WTC11 (cell line): ENCODE data around the gene OR2Y1.

ENCODE experiments used
- CTCF ChIP-seq: fragments of 200-600 bp; IDR thresholded peaks from 2 replicates; pipeline ENCODE4 v1.8.0; 2022; ENCODE audit warnings: antibody characterized with exemption
- E2F5 ChIP-seq: sonication (generic); formaldehyde crosslinking; IDR thresholded peaks from 2 replicates; pipeline ENCODE4 v1.8.1; 2022; ENCODE audit warnings: mild to moderate bottlenecking, moderate library complexity, missing genetic modification reagents

- TF ChIP-seq CTCF (no peak), E2F5 (CRISPR knock-in tag) (no peak)
Measured at GRCh38 chr5:180704362-180704761, 35.5 kb downstream of the OR2Y1 start.
